ENCODE measurements around the gene SYT17. TPM values are rescaled to one million over a fixed set of nuclear protein-coding genes. Genes with fewer than 3 reads are reported as not detected.

Gene SYT17
- total and polyA plus RNA-seq, 4 donors: 3.4 to 13.1 (median 8.6) TPM

- no peak overlapping the region for H3K9ac ChIP-seq (ENCODE audit: insufficient read depth in 1 of 2, low read length in 2 of 2)
- no peak for TF ChIP-seq CTCF (IDR thresholded peaks at IDR 0.05; ENCODE audit: control extremely low read depth, extremely low read depth)
- WGBS, 2 donors: 89 to 91% methylated on average over 4 of the region's 4 CpGs
- no peak for ATAC-seq (ENCODE audit: insufficient read depth, low FRiP score)
- no peaks in the 10 kb centered on the region for H3K27me3 ChIP-seq (ENCODE audit: control insufficient read depth in 3 of 3, insufficient read depth in 3 of 3, low read length in 2 of 3)
- no peaks in the 10 kb centered on the region for H3K4me1 ChIP-seq (ENCODE audit: control insufficient read depth in 5 of 5, insufficient read depth in 5 of 5, low read length in 5 of 5)
- no peak for DNase-seq
- H3K9me3 ChIP-seq (ENCODE audit: control insufficient read depth in 4 of 4, insufficient read depth in 3 of 4, low read length in 3 of 4): peaks cover 0 to 17% (median 5%) of the 10 kb centered on the region in 4 donors
- H3K27ac ChIP-seq (ENCODE audit: low read depth in 1 of 2, low read length in 1 of 2): no peak overlapping the region
- H3K4me3 ChIP-seq: no peak overlapping the region
- peaks cover 0 to 5% (median 2%) of the 10 kb centered on the region in 4 donors for H3K36me3 ChIP-seq (ENCODE audit: control insufficient read depth in 4 of 4, insufficient read depth in 4 of 4, low read length in 4 of 4)
Measured at GRCh38 chr16:19236561-19237209, 68.6 kb downstream of the SYT17 start.

- peaks cover 0 to 17% (median 5%) of the 10 kb centered on the region in 4 donors for H3K9me3 ChIP-seq (ENCODE audit: control insufficient read depth in 4 of 4, insufficient read depth in 3 of 4, low read length in 3 of 4)
- H3K4me1 ChIP-seq (ENCODE audit: control insufficient read depth in 5 of 5, insufficient read depth in 5 of 5, low read length in 5 of 5): no peaks in the 10 kb centered on the region
- H3K27ac ChIP-seq (ENCODE audit: low read depth in 1 of 2, low read length in 1 of 2): no peak overlapping the region
- no peak overlapping the region for H3K9ac ChIP-seq (ENCODE audit: insufficient read depth in 1 of 2, low read length in 2 of 2)
- no peak for DNase-seq
- peaks cover 0 to 4% (median 2%) of the 10 kb centered on the region in 4 donors for H3K36me3 ChIP-seq (ENCODE audit: control insufficient read depth in 4 of 4, insufficient read depth in 4 of 4, low read length in 4 of 4)
- WGBS, 2 donors: 89 to 93% methylated on average over 4 of the region's 4 CpGs
- no peak for TF ChIP-seq CTCF (IDR thresholded peaks at IDR 0.05; ENCODE audit: control extremely low read depth, extremely low read depth)
- H3K4me3 ChIP-seq: no peak overlapping the region
- no peaks in the 10 kb centered on the region for H3K27me3 ChIP-seq (ENCODE audit: control insufficient read depth in 3 of 3, insufficient read depth in 3 of 3, low read length in 2 of 3)
- no peak for ATAC-seq (ENCODE audit: insufficient read depth, low FRiP score)
Measured at GRCh38 chr16:19238406-19238805, 70.4 kb downstream of the SYT17 start.

DNA sequence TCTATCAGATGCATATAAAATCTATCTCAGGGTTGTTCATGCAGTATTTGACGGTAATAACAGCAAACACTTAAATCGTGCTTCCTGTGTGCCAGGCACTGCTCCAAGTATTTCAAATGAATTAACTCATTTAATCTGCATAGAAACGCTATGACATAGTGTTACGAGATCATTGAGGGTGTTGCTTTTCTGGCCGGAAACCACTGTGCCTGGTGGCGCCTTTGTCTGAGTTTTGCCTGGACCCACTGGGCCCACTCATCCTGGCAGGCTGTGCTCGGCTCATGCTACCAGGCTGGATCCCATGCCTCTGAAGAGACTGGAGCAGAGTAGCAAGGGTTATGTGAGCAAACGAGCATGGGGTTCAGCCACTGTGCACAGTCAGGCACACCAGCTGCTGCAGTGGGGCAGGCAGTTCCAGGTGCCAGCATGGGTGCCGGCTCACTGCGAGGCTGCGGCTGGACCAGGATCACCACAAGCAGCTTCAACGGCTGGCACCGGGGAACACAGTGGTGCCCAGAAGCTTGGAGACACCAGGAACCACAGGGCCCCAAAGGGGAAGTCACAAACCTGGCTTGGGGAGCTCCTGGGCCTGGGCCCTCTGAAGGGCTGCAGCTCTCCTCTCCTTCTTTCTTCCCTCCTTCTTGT, 71.6 kb downstream of the SYT17 start:
- no peak for TF ChIP-seq CTCF (IDR thresholded peaks at IDR 0.05; ENCODE audit: control extremely low read depth, extremely low read depth)
- peaks cover 0 to 17% (median 3%) of the 10 kb centered on the region in 4 donors for H3K9me3 ChIP-seq (ENCODE audit: control insufficient read depth in 4 of 4, insufficient read depth in 3 of 4, low read length in 3 of 4)
- H3K9ac ChIP-seq (ENCODE audit: insufficient read depth in 1 of 2, low read length in 2 of 2): no peak overlapping the region
- 94 to 95% methylated on average over 13 of the region's 13 CpGs for WGBS, 2 donors
- H3K27me3 ChIP-seq (ENCODE audit: control insufficient read depth in 3 of 3, insufficient read depth in 3 of 3, low read length in 2 of 3): no peaks in the 10 kb centered on the region
- no peaks in the 10 kb centered on the region for H3K4me1 ChIP-seq (ENCODE audit: control insufficient read depth in 5 of 5, insufficient read depth in 5 of 5, low read length in 5 of 5)
- H3K27ac ChIP-seq (ENCODE audit: low read depth in 1 of 2, low read length in 1 of 2): no peak overlapping the region
- H3K4me3 ChIP-seq: no peak overlapping the region
- peaks cover 0 to 5% (median 2%) of the 10 kb centered on the region in 4 donors for H3K36me3 ChIP-seq (ENCODE audit: control insufficient read depth in 4 of 4, insufficient read depth in 4 of 4, low read length in 4 of 4)
- DNase-seq (no peak), ATAC-seq (ENCODE audit: insufficient read depth, low FRiP score) (no peak)

All from lung (tissue), 12 donors.